Ishikawa (cell line): ENCODE measurements around the gene EGFLAM.

Experiments used
- CEBPB ChIP-seq: IDR thresholded peaks from 2 replicates; pipeline ENCODE4 v1.6.1; 2012
- CREB1 ChIP-seq: IDR thresholded peaks from 2 replicates; pipeline ENCODE4 v1.6.1; 2012; ENCODE audit warnings: low read depth
- EGR1 ChIP-seq: IDR thresholded peaks from 2 replicates; pipeline ENCODE4 v1.6.1; 2012
- EP300 ChIP-seq: IDR thresholded peaks from 2 replicates; pipeline ENCODE4 v1.6.1; 2012; ENCODE audit warnings: borderline replicate concordance
- FOXM1 ChIP-seq: IDR thresholded peaks from 2 replicates; pipeline ENCODE4 v1.6.1; 2012; ENCODE audit warnings: low read depth, borderline replicate concordance
- MAX ChIP-seq: IDR thresholded peaks from 2 replicates; pipeline ENCODE4 v1.6.1; 2012
- NFIC ChIP-seq: IDR thresholded peaks from 2 replicates; pipeline ENCODE4 v1.6.1; 2012
- RAD21 ChIP-seq: IDR thresholded peaks from 2 replicates; pipeline ENCODE4 v1.6.1; 2012; ENCODE audit warnings: low read depth
- REST ChIP-seq: IDR thresholded peaks from 2 replicates; pipeline ENCODE4 v1.6.1; 2012; ENCODE audit warnings: low read depth, mild to moderate bottlenecking
- TAF1 ChIP-seq: IDR thresholded peaks from 2 replicates; pipeline ENCODE4 v1.6.1; 2012; ENCODE audit warnings: low read depth, mild to moderate bottlenecking
- TCF12 ChIP-seq: IDR thresholded peaks from 2 replicates; pipeline ENCODE4 v1.6.1; 2012; ENCODE audit warnings: low read depth
- TEAD4 ChIP-seq: IDR thresholded peaks from 2 replicates; pipeline ENCODE4 v1.6.1; 2012
- YY1 ChIP-seq: IDR thresholded peaks from 2 replicates; pipeline ENCODE4 v1.6.1; 2012; ENCODE audit warnings: low read depth
- ZBTB7A ChIP-seq: IDR thresholded peaks from 2 replicates; pipeline ENCODE4 v1.6.1; 2012; ENCODE audit warnings: low read depth
- TF ChIP-seq, protein P1 (sequence below): IDR thresholded peaks from 2 replicates; pipeline ENCODE4 v1.6.1; 2012

EGFLAM gene

DNA sequence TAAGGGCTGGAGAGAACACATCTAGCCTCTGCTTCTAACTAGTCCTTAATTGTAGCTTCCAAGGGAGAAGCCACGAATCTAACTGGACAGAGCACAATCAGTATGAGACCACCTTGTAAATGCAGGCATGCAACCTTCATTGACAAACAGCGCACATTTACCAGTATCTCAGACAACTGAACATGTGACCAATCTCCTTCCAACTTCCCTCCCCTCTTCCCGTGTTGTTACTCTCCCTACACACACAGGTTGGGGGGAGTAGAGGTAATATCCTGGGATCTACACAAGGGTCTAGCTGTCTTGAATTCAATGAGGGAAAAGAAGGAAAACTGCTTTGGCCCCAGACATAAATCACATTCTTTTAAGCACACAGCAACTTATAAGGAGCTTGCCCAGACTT lies 220.5 kb downstream of the EGFLAM start:
- TF ChIP-seq, protein P1, sequence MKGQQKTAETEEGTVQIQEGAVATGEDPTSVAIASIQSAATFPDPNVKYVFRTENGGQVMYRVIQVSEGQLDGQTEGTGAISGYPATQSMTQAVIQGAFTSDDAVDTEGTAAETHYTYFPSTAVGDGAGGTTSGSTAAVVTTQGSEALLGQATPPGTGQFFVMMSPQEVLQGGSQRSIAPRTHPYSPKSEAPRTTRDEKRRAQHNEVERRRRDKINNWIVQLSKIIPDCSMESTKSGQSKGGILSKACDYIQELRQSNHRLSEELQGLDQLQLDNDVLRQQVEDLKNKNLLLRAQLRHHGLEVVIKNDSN: no peak
- no peak for TF ChIP-seq REST
- TF ChIP-seq TCF12: no peak
- no peak for TF ChIP-seq TEAD4
- TF ChIP-seq NFIC: no peak
- TF ChIP-seq FOXM1: no peak
- no peak for TF ChIP-seq RAD21
- no peak for TF ChIP-seq ZBTB7A
- no peak for TF ChIP-seq MAX

DNA sequence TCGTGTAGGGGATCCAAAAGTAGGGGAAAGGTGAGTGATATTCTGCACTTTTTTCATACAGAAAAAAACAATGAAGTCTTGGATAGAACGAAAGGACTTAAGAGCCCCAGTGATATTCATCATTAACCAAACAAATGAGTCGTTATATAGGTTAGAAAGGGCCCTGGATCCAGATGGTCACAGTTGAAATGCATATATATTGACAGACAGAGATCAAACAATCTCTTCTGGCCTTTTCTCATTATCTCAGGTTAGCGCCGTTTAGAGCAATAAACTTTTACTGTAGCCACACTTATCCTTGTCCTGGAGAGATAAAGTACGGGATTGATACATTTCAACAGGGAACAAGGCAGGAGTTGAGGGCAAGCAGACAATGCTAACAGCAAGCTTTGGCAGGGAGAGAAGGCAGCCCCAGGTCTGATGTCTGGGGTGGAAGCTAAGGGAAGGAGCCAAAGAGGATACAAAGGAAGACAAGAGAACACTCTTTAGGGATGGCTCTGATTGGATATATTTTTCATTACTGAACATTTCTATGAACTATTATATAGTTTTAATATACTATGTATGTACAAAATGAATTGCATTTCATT lies 221.1 kb downstream of the EGFLAM start:
- no peak for TF ChIP-seq YY1
- no peak for TF ChIP-seq CEBPB
- no peak for TF ChIP-seq EGR1
- no peak for TF ChIP-seq CREB1
- TF ChIP-seq TAF1: no peak
- TF ChIP-seq REST: no peak
- no peak for TF ChIP-seq TEAD4
- TF ChIP-seq, protein P1: no peak
- TF ChIP-seq FOXM1: no peak
- TF ChIP-seq RAD21: no peak
- no peak for TF ChIP-seq TCF12
- TF ChIP-seq NFIC: no peak
- TF ChIP-seq ZBTB7A: no peak
- no peak for TF ChIP-seq EP300
- TF ChIP-seq MAX: no peak

DNA sequence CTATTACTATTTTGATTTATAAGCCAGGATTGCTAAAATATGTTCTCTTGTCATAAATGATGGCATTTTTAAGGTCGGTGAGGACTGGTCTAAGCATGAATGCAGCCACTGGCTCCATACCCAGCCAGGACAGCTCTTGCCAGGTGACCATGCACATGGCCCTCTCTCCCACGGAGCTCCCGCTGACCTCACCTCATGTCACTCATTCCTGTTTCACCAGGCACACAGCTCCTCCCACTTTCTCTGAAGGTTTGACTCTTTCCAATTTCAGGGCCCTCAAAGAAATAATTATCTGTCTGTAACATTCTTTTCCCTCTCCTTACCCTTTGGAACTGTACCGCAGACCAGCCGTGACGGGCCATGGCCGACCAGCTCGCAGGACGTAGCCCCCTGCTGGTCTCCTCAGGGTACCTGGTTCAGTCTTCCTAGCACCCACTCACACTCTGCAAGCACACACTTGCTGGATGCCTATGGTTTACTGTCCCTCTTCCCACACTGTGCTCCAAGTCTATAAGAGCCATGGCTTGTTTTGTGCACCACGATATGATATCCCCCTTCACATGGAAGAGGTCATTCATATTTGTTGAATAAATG lies 225.5 kb downstream of the EGFLAM start:
- TF ChIP-seq EGR1 (no peak), MAX (no peak), TCF12 (no peak), REST (no peak), CEBPB (no peak), YY1 (no peak), ZBTB7A (no peak), NFIC (no peak), TEAD4 (no peak)
- TF ChIP-seq, protein P1: no peak

DNA sequence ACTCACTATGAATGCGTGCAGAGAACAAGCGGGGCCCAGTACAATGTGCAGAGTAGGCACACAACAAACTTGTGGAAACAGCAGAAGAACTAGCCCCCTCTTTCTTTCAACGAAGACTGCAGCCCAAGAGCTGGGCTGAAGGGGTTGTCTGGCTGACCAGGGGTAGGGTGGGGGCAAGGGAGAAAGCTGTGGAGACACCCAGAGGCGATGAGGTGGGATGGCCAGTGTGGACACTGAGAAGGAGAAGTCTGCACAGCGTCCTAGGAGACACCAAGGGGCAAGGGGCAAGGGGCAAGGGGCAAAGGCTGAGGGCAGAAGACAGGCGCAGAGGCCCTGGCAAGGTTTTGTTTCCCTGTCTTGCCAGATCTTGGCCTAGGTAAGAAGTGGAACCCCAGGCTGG lies 235.8 kb downstream of the EGFLAM start:
- TF ChIP-seq EGR1: no peak
- no peak for TF ChIP-seq MAX
- no peak for TF ChIP-seq CEBPB
- TF ChIP-seq REST: no peak
- TF ChIP-seq NFIC: no peak
- no peak for TF ChIP-seq RAD21
- no peak for TF ChIP-seq EP300
- TF ChIP-seq CREB1: no peak
- TF ChIP-seq, protein P1: no peak
- TF ChIP-seq TCF12: no peak
- no peak for TF ChIP-seq ZBTB7A
- TF ChIP-seq TAF1: no peak
- no peak for TF ChIP-seq YY1
- TF ChIP-seq FOXM1: no peak
- no peak for TF ChIP-seq TEAD4
